22Rv1 (cell line): ENCODE measurements around the gene SRGAP1.

ENCODE experiments used
- CTCF ChIP-seq: fragments of 450-650 bp; IDR thresholded peaks from 2 replicates; pipeline ENCODE4 v1.5.1; 2017; ENCODE audit warnings: mild to moderate bottlenecking
- ZFX ChIP-seq: fragments of 450-650 bp; IDR thresholded peaks from 2 replicates; pipeline ENCODE4 v1.6.1; 2017; ENCODE audit warnings: antibody characterized with exemption, borderline replicate concordance

GRCh38 chr12:63893170-63893569 lies 48.7 kb downstream of the SRGAP1 start:
- no peak for TF ChIP-seq CTCF
- no peak for TF ChIP-seq ZFX
